Type B pancreatic cell (in vitro differentiated cells): ENCODE data around the gene ECI2. TPM values are rescaled to one million over a fixed set of nuclear protein-coding genes. Genes with fewer than 3 reads are reported as not detected.
"Not testable (repeated sequence)": the region's sequence is repeated elsewhere in the genome, so short reads cannot be mapped to it uniquely, and the experiment has no call there.

Experiments used
- DNase-seq: peaks from one replicate; pipeline ENCODE4 v3.0.0; 2021; ENCODE audit warnings: mixed read lengths; ENCODE audit not compliant: unreplicated experiment; ENCODE audit errors: extremely low spot score
- H3K27ac Mint-ChIP-seq: 2 replicates; pipeline ENCODE4 v1.8.0; 2021; ENCODE audit warnings: mild to moderate bottlenecking, mixed read lengths
- H3K27me3 Mint-ChIP-seq: 2 replicates; pipeline ENCODE4 v1.8.0; 2021; ENCODE audit warnings: mixed read lengths
- H3K36me3 Mint-ChIP-seq: 2 replicates; pipeline ENCODE4 v1.8.0; 2021; ENCODE audit warnings: mixed read lengths
- H3K4me1 Mint-ChIP-seq: one replicate; pipeline ENCODE4 v1.8.0; 2021; ENCODE audit warnings: mixed read lengths; ENCODE audit not compliant: unreplicated experiment
- H3K4me3 Mint-ChIP-seq: 2 replicates; pipeline ENCODE4 v1.8.0; 2021; ENCODE audit warnings: mild to moderate bottlenecking, mixed read lengths
- H3K9me3 Mint-ChIP-seq: 2 replicates; pipeline ENCODE4 v1.8.0; 2021; ENCODE audit warnings: mixed read lengths
- CTCF ChIP-seq: fragments of 200-600 bp; sonication (generic); conservative IDR thresholded peaks from 2 replicates; pipeline ENCODE4 v1.5.0; 2021; ENCODE audit warnings: antibody characterized with exemption, mild to moderate bottlenecking
- total RNA-seq: library from RNA; stranded (reverse); gene quantifications from 2 replicates; pipeline ENCODE4 v1.2.1, GENCODE V29; 2021; ENCODE audit warnings: low replicate concordance

The ECI2 gene
- total RNA-seq, 1 donor from 2014 or later: 62.9 TPM

GRCh38 chr6:4125500-4125899 is 9.9 kb downstream of the ECI2 start:
- no peaks in the 10 kb centered on the region for H3K4me1 Mint-ChIP-seq
- no peak overlapping the region for H3K4me3 Mint-ChIP-seq
- H3K27me3 Mint-ChIP-seq: no peaks in the 10 kb centered on the region
- no peak for TF ChIP-seq CTCF
- no peaks in the 10 kb centered on the region for H3K9me3 Mint-ChIP-seq
- no peak overlapping the region for H3K27ac Mint-ChIP-seq
- peaks cover 46% of the 10 kb centered on the region for H3K36me3 Mint-ChIP-seq
- DNase-seq: no peak

GRCh38 chr6:4124351-4124750 is 11.0 kb downstream of the ECI2 start:
- no peak for DNase-seq
- Mint-ChIP-seq H3K27me3 (no peaks in the 10 kb centered on the region), H3K27ac (no peak overlapping the region), H3K4me1 (no peaks in the 10 kb centered on the region), H3K4me3 (no peak overlapping the region), H3K36me3 (peaks cover 40% of the 10 kb centered on the region), H3K9me3 (no peaks in the 10 kb centered on the region)
- TF ChIP-seq CTCF: no peak

GRCh38 chr6:4115741-4116140 is 19.6 kb downstream of the ECI2 start:
- Mint-ChIP-seq H3K27ac (no peak overlapping the region), H3K4me3 (no peak overlapping the region), H3K9me3 (no peaks in the 10 kb centered on the region), H3K27me3 (no peaks in the 10 kb centered on the region), H3K4me1 (no peaks in the 10 kb centered on the region), H3K36me3 (peaks cover 24% of the 10 kb centered on the region)
- TF ChIP-seq CTCF: no peak
- no peak for DNase-seq

GRCh38 chr6:4114123-4114522 is 21.3 kb downstream of the ECI2 start:
- Mint-ChIP-seq H3K27me3 (no peaks in the 10 kb centered on the region), H3K4me3 (no peak overlapping the region), H3K4me1 (no peaks in the 10 kb centered on the region), H3K36me3 (peaks cover 19% of the 10 kb centered on the region), H3K9me3 (no peaks in the 10 kb centered on the region), H3K27ac (no peak overlapping the region)
- DNase-seq: no peak
- TF ChIP-seq CTCF: no peak

- no peak for DNase-seq
- Mint-ChIP-seq H3K27me3 (no peaks in the 10 kb centered on the region), H3K4me3 (no peak overlapping the region), H3K4me1 (no peaks in the 10 kb centered on the region), H3K9me3 (no peaks in the 10 kb centered on the region), H3K36me3 (peaks cover 19% of the 10 kb centered on the region), H3K27ac (no peak overlapping the region)
- no peak for TF ChIP-seq CTCF
These were observed 21.7 kb downstream of the ECI2 start for GRCh38 chr6:4113649-4114048.

GRCh38 chr6:4112366-4112765 is 23.0 kb downstream of the ECI2 start:
- Mint-ChIP-seq H3K36me3 (peaks cover 19% of the 10 kb centered on the region), H3K4me1 (no peaks in the 10 kb centered on the region), H3K27me3 (no peaks in the 10 kb centered on the region), H3K9me3 (no peaks in the 10 kb centered on the region), H3K4me3 (no peak overlapping the region), H3K27ac (no peak overlapping the region)
- no peak for DNase-seq
- TF ChIP-seq CTCF: no peak

GRCh38 chr6:4109363-4109815 is 26.0 kb downstream of the ECI2 start:
- H3K4me1 Mint-ChIP-seq, H3K27me3 Mint-ChIP-seq, H3K4me3 Mint-ChIP-seq, H3K36me3 Mint-ChIP-seq, DNase-seq, H3K27ac Mint-ChIP-seq, H3K9me3 Mint-ChIP-seq: not testable (repeated sequence)
